HEK293 (cell line): Measurements from ENCODE around the gene FGF12.

Source experiments
- GLIS2 ChIP-seq: fragments of 450-650 bp; formaldehyde crosslinking; IDR thresholded peaks from 2 replicates; pipeline ENCODE4 v1.5.1; 2016; ENCODE audit warnings: missing biosample characterization, missing genetic modification characterization
- KLF10 ChIP-seq: fragments of 450-650 bp; IDR thresholded peaks from 2 replicates; pipeline ENCODE4 v1.5.1; 2018; ENCODE audit warnings: missing biosample characterization, mild to moderate bottlenecking, missing genetic modification characterization
- PRDM1 ChIP-seq: fragments of 450-650 bp; formaldehyde crosslinking; IDR thresholded peaks from 2 replicates; pipeline ENCODE4; 2016; ENCODE audit warnings: missing biosample characterization, missing genetic modification characterization
- PRDM2 ChIP-seq: fragments of 450-650 bp; formaldehyde crosslinking; IDR thresholded peaks from 2 replicates; pipeline ENCODE4 v1.5.1; 2016; ENCODE audit warnings: missing biosample characterization, missing genetic modification characterization, borderline replicate concordance
- SP2 ChIP-seq: fragments of 450-650 bp; formaldehyde crosslinking; IDR thresholded peaks from 2 replicates; pipeline ENCODE4 v1.5.1; 2016; ENCODE audit warnings: missing biosample characterization, missing genetic modification characterization
- WT1 ChIP-seq: fragments of 450-650 bp; formaldehyde crosslinking; IDR thresholded peaks from 2 replicates; pipeline ENCODE4 v1.5.1; 2016; ENCODE audit warnings: missing biosample characterization, missing genetic modification characterization
- ZBTB11 ChIP-seq: fragments of 450-650 bp; formaldehyde crosslinking; conservative IDR thresholded peaks from 2 replicates; pipeline ENCODE4 v1.5.1; 2016; ENCODE audit warnings: low read depth, missing biosample characterization, missing genetic modification characterization
- ZBTB17 ChIP-seq: fragments of 450-650 bp; formaldehyde crosslinking; IDR thresholded peaks from 2 replicates; pipeline ENCODE4 v1.5.1; 2016; ENCODE audit warnings: missing biosample characterization, missing genetic modification characterization
- ZBTB44 ChIP-seq: fragments of 450-650 bp; IDR thresholded peaks from 2 replicates; pipeline ENCODE4 v1.5.1; 2018; ENCODE audit warnings: missing biosample characterization, mild to moderate bottlenecking, missing genetic modification characterization
- ZBTB6 ChIP-seq: fragments of 450-650 bp; formaldehyde crosslinking; IDR thresholded peaks from 2 replicates; pipeline ENCODE4 v1.5.1; 2017; ENCODE audit warnings: missing biosample characterization, missing genetic modification characterization
- ZFHX2 ChIP-seq: fragments of 450-650 bp; formaldehyde crosslinking; conservative IDR thresholded peaks from 2 replicates; pipeline ENCODE4 v1.5.1; 2016; ENCODE audit warnings: missing biosample characterization, missing genetic modification characterization
- ZNF121 ChIP-seq: fragments of 450-650 bp; formaldehyde crosslinking; IDR thresholded peaks from 2 replicates; pipeline ENCODE4 v1.5.1; 2016; ENCODE audit warnings: missing biosample characterization, missing genetic modification characterization
- ZNF138 ChIP-seq: fragments of 450-650 bp; formaldehyde crosslinking; IDR thresholded peaks from 2 replicates; pipeline ENCODE4 v1.5.1; 2016; ENCODE audit warnings: missing biosample characterization, missing genetic modification characterization, borderline replicate concordance
- ZNF175 ChIP-seq: fragments of 450-650 bp; formaldehyde crosslinking; IDR thresholded peaks from 2 replicates; pipeline ENCODE4 v1.5.1; 2016; ENCODE audit warnings: missing biosample characterization, missing genetic modification characterization
- ZNF2 ChIP-seq: fragments of 450-650 bp; formaldehyde crosslinking; IDR thresholded peaks from 2 replicates; pipeline ENCODE4 v1.5.1; 2016; ENCODE audit warnings: missing biosample characterization, missing genetic modification characterization
- ZNF239 ChIP-seq: fragments of 450-650 bp; formaldehyde crosslinking; IDR thresholded peaks from 2 replicates; pipeline ENCODE4 v1.5.1; 2016; ENCODE audit warnings: missing biosample characterization, missing genetic modification characterization
- ZNF292 ChIP-seq: fragments of 450-650 bp; formaldehyde crosslinking; IDR thresholded peaks from 2 replicates; pipeline ENCODE4 v1.5.1; 2016; ENCODE audit warnings: low read depth, missing biosample characterization, missing genetic modification characterization, borderline replicate concordance
- ZNF398 ChIP-seq: fragments of 450-650 bp; formaldehyde crosslinking; IDR thresholded peaks from 2 replicates; pipeline ENCODE4 v1.5.1; 2017; ENCODE audit warnings: missing biosample characterization, missing genetic modification characterization
- ZNF510 ChIP-seq: fragments of 450-650 bp; formaldehyde crosslinking; IDR thresholded peaks from 2 replicates; pipeline ENCODE4 v1.5.1; 2018; ENCODE audit warnings: mild to moderate bottlenecking, missing genetic modification characterization, missing biosample characterization; ENCODE audit not compliant: insufficient replicate concordance
- ZNF530 ChIP-seq: fragments of 450-650 bp; formaldehyde crosslinking; IDR thresholded peaks from 2 replicates; pipeline ENCODE4 v1.5.1; 2016; ENCODE audit warnings: low read depth, missing biosample characterization, missing genetic modification characterization
- ZNF561 ChIP-seq: fragments of 450-650 bp; IDR thresholded peaks from 2 replicates; pipeline ENCODE4 v1.5.1; 2018; ENCODE audit warnings: missing biosample characterization, missing genetic modification characterization, borderline replicate concordance
- ZNF600 ChIP-seq: fragments of 450-650 bp; formaldehyde crosslinking; IDR thresholded peaks from 2 replicates; pipeline ENCODE4 v1.5.1; 2016; ENCODE audit warnings: missing biosample characterization, missing genetic modification characterization
- ZNF629 ChIP-seq: fragments of 450-650 bp; formaldehyde crosslinking; IDR thresholded peaks from 2 replicates; pipeline ENCODE4 v1.5.1; 2017; ENCODE audit warnings: missing biosample characterization, missing genetic modification characterization
- ZNF837 ChIP-seq: fragments of 450-650 bp; formaldehyde crosslinking; IDR thresholded peaks from 2 replicates; pipeline ENCODE4 v1.5.1; 2016; ENCODE audit warnings: missing biosample characterization, missing genetic modification characterization
- ZNF843 ChIP-seq: fragments of 450-650 bp; formaldehyde crosslinking; IDR thresholded peaks from 2 replicates; pipeline ENCODE4 v1.5.1; 2016; ENCODE audit warnings: missing biosample characterization, missing genetic modification characterization

The FGF12 gene

GRCh38 chr3:192409838-192410683 is 317.3 kb downstream of the FGF12 start (continued):
- peak; percentile 47; the same call in 1 of the 2 replicates for TF ChIP-seq ZBTB6 (tag by site-specific recombination)
- TF ChIP-seq ZNF837 (tag by site-specific recombination), result no peak
- TF ChIP-seq GLIS2 (tag by site-specific recombination), result peak; percentile 88
- TF ChIP-seq PRDM2 (tag by site-specific recombination), result no peak
- peak; percentile 39; the same call in 1 of the 2 replicates for TF ChIP-seq ZFHX2 (tag by site-specific recombination)
- 0 out of 2 replicates have a peak, but pooled peaks have one; percentile 53 for TF ChIP-seq ZBTB17 (tag by site-specific recombination)
- no peak for TF ChIP-seq ZNF292 (tag by site-specific recombination)
- no peak for TF ChIP-seq ZNF121 (tag by site-specific recombination)
- 0 out of 2 replicates have a peak, but pooled peaks have one; percentile 25 for TF ChIP-seq ZNF2 (tag by site-specific recombination)
- TF ChIP-seq ZNF398 (tag by site-specific recombination), result peak; percentile 91
- TF ChIP-seq WT1, result peak; percentile 26; the same call in 1 of the 2 replicates
- no peak for TF ChIP-seq ZBTB11 (tag by site-specific recombination)
- no peak for TF ChIP-seq ZNF843 (tag by site-specific recombination)
- TF ChIP-seq ZNF239 (tag by site-specific recombination), result no peak
- no peak for TF ChIP-seq ZNF175 (tag by site-specific recombination)
- TF ChIP-seq ZNF510 (tag by site-specific recombination), result no peak
- no peak for TF ChIP-seq ZBTB44 (tag by site-specific recombination)
- TF ChIP-seq ZNF530 (tag by site-specific recombination), result no peak
- TF ChIP-seq ZNF629, result peak; percentile 44; the same call in 1 of the 2 replicates
- no peak for TF ChIP-seq KLF10 (tag by site-specific recombination)
- 0 out of 2 replicates have a peak, but pooled peaks have one; percentile 15 for TF ChIP-seq ZNF561 (tag by site-specific recombination)
- peak; percentile 60 for TF ChIP-seq ZNF600
- peak; percentile 57; the same call in 1 of the 2 replicates for TF ChIP-seq SP2 (tag by site-specific recombination)
- TF ChIP-seq ZNF138, result no peak
- TF ChIP-seq PRDM1 (tag by site-specific recombination), result peak; percentile 78
